Measurements from ENCODE around the gene AACS.

Gene AACS

DNA sequence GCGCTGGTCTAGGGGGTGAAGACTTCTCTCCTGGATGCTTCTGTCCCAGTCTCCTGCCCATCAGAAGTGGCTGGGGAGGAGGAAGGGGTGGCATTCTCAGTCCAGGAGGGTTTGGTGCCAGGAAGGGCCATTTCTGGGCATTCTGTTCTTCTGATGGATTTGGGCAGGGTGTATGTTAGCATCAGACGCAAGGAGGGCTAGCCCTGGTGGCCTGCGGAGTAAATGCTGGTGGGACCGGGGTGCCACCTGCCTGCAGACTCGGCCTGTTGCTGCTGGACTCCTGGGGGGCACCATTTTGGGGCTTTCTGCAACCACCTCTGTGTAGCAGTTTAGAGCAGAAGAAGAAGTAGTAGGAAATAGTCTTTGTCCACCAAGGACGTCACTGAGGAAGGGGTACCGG lies 31.7 kb downstream of the AACS start:
- no peaks in the 10 kb centered on the region for H3F3A ChIP-seq (ENCODE audit: insufficient read depth, low read length)
- no peak for DNase-seq
- H3K4me1 ChIP-seq (ENCODE audit: low read length): no peaks in the 10 kb centered on the region
- H3K27ac ChIP-seq (ENCODE audit: low read length): no peak overlapping the region
- no peaks in the 10 kb centered on the region for H3K9me2 ChIP-seq (replicated peaks; ENCODE audit: insufficient read depth, low read length)
- no peaks in the 10 kb centered on the region for H4K20me1 ChIP-seq (ENCODE audit: insufficient read depth, low read length)
- H3K4me2 ChIP-seq (ENCODE audit: low read depth, low read length): no peak overlapping the region
- H3K9ac ChIP-seq (ENCODE audit: low read length): no peak overlapping the region
- no peaks in the 10 kb centered on the region for H3K27me3 ChIP-seq (replicated peaks; ENCODE audit: insufficient read depth, low read length)
- H2AFZ ChIP-seq (ENCODE audit: low read length): no peak overlapping the region
- H3K79me2 ChIP-seq (ENCODE audit: low read length): no peaks in the 10 kb centered on the region
- no peak for TF ChIP-seq EZH2 (optimal IDR thresholded peaks at IDR 0.05; ENCODE audit: low read depth, low read length)
- no peak for TF ChIP-seq EZH2phosphoT487 (IDR thresholded peaks at IDR 0.05; ENCODE audit: low read length)
- TF ChIP-seq, protein P1, sequence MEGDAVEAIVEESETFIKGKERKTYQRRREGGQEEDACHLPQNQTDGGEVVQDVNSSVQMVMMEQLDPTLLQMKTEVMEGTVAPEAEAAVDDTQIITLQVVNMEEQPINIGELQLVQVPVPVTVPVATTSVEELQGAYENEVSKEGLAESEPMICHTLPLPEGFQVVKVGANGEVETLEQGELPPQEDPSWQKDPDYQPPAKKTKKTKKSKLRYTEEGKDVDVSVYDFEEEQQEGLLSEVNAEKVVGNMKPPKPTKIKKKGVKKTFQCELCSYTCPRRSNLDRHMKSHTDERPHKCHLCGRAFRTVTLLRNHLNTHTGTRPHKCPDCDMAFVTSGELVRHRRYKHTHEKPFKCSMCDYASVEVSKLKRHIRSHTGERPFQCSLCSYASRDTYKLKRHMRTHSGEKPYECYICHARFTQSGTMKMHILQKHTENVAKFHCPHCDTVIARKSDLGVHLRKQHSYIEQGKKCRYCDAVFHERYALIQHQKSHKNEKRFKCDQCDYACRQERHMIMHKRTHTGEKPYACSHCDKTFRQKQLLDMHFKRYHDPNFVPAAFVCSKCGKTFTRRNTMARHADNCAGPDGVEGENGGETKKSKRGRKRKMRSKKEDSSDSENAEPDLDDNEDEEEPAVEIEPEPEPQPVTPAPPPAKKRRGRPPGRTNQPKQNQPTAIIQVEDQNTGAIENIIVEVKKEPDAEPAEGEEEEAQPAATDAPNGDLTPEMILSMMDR (IDR thresholded peaks at IDR 0.05; ENCODE audit: low read length): no peak
- H3K36me3 ChIP-seq (replicated peaks; ENCODE audit: insufficient read depth, low read length): no peaks in the 10 kb centered on the region
- H3K9me3 ChIP-seq (replicated peaks; ENCODE audit: insufficient read depth, low read length): no peaks in the 10 kb centered on the region
- H3K4me3 ChIP-seq (ENCODE audit: low read length): no peak overlapping the region

DNA sequence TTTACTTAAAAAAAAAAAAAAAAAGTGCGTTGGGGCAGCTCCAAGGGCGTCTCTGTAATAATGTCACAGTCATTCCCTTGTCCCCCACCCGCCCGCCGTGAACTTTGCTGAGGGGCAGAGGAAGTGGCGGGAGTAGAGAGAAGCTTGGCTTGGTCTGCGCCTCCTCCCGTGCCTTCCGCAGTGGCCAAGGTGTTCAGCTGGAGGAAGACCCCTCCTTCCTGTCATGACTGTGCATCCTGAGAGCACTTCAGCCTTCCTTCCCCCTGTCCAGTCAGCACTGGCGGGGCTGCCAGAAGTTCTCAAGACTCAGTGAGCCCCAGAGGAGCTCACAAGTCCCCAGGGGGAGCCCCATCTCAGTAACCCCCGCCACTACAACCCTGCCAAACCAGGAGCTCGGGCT lies 32.2 kb downstream of the AACS start:
- no peaks in the 10 kb centered on the region for H3F3A ChIP-seq (ENCODE audit: insufficient read depth, low read length)
- no peak overlapping the region for H3K4me3 ChIP-seq (ENCODE audit: low read length)
- no peak overlapping the region for H3K4me2 ChIP-seq (ENCODE audit: low read depth, low read length)
- no peaks in the 10 kb centered on the region for H4K20me1 ChIP-seq (ENCODE audit: insufficient read depth, low read length)
- H3K9ac ChIP-seq (ENCODE audit: low read length): no peak overlapping the region
- no peaks in the 10 kb centered on the region for H3K9me3 ChIP-seq (replicated peaks; ENCODE audit: insufficient read depth, low read length)
- no peak overlapping the region for H3K27ac ChIP-seq (ENCODE audit: low read length)
- DNase-seq: no peak
- no peaks in the 10 kb centered on the region for H3K36me3 ChIP-seq (replicated peaks; ENCODE audit: insufficient read depth, low read length)
- TF ChIP-seq, protein P1 (IDR thresholded peaks at IDR 0.05; ENCODE audit: low read length): no peak
- TF ChIP-seq EZH2phosphoT487 (IDR thresholded peaks at IDR 0.05; ENCODE audit: low read length): no peak
- no peak for TF ChIP-seq EZH2 (optimal IDR thresholded peaks at IDR 0.05; ENCODE audit: low read depth, low read length)
- H2AFZ ChIP-seq (ENCODE audit: low read length): no peak overlapping the region
- no peaks in the 10 kb centered on the region for H3K9me2 ChIP-seq (replicated peaks; ENCODE audit: insufficient read depth, low read length)
- no peaks in the 10 kb centered on the region for H3K27me3 ChIP-seq (replicated peaks; ENCODE audit: insufficient read depth, low read length)
- H3K79me2 ChIP-seq (ENCODE audit: low read length): no peaks in the 10 kb centered on the region
- H3K4me1 ChIP-seq (ENCODE audit: low read length): no peaks in the 10 kb centered on the region

DNA sequence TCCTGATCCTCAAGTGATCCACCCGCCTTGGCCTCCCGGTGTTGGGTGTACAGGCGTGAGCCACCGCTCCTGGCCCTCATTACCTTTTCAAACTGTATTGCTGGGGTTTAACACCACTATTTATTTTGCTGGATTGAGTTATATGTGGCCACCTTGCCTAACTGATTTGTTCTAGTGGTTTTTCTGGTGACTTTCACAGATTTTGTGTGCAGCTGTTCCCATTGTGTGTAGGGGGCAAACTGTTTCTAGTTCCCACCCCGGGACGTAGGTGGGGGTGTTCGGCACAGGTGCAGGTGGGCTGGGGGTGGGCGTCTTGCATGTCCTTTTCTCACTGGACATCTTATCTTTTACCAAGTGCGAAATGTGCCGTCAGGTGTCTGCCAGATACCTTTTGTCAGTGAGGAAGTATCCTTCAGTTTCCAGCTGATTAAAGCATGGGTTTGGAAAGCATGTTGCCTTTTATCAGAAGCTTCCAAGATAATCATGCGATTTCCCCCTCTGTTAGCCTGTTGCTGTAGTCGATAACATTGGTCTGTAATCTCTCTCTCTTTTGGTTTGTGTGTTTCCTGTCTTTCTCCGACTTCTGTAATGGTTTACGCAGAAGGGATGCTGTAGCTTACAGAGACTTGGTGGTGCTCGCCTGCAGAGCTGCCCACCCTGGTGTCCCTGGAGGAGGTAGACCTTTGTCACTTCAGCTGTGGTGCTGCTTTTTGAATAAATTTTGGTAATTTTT lies 33.6 kb downstream of the AACS start:
- H3K9ac ChIP-seq (ENCODE audit: low read length): no peak overlapping the region
- H3K9me3 ChIP-seq (replicated peaks; ENCODE audit: insufficient read depth, low read length): no peaks in the 10 kb centered on the region
- no peak overlapping the region for H3K4me3 ChIP-seq (ENCODE audit: low read length)
- TF ChIP-seq EZH2phosphoT487 (IDR thresholded peaks at IDR 0.05; ENCODE audit: low read length): no peak
- DNase-seq: no peak
- H3K9me2 ChIP-seq (replicated peaks; ENCODE audit: insufficient read depth, low read length): no peaks in the 10 kb centered on the region
- no peaks in the 10 kb centered on the region for H3K79me2 ChIP-seq (ENCODE audit: low read length)
- H3K4me1 ChIP-seq (ENCODE audit: low read length): no peaks in the 10 kb centered on the region
- no peaks in the 10 kb centered on the region for H3K27me3 ChIP-seq (replicated peaks; ENCODE audit: insufficient read depth, low read length)
- no peak overlapping the region for H3K27ac ChIP-seq (ENCODE audit: low read length)
- no peak overlapping the region for H3K4me2 ChIP-seq (ENCODE audit: low read depth, low read length)
- no peaks in the 10 kb centered on the region for H4K20me1 ChIP-seq (ENCODE audit: insufficient read depth, low read length)
- no peaks in the 10 kb centered on the region for H3F3A ChIP-seq (ENCODE audit: insufficient read depth, low read length)
- H3K36me3 ChIP-seq (replicated peaks; ENCODE audit: insufficient read depth, low read length): no peaks in the 10 kb centered on the region
- H2AFZ ChIP-seq (ENCODE audit: low read length): no peak overlapping the region

DNA sequence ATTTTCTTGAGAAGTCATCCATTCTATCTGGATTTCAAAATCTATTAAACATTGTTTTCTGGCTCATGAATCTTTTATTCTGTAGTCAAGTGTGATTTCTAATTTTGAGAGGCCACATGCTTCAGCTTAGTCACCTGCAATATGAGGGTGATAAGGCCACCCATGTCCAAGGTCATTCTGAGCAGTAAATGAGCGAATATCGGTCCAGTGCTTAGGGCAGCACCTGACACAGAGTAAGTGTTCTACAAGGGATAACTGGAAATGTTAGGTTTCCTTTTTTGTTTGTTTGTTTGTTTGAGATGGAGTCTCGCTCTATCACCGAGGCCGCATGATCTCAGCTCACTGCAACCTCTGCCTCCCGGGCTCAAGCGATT lies 34.2 kb downstream of the AACS start:
- H3K4me1 ChIP-seq (ENCODE audit: low read length): no peaks in the 10 kb centered on the region
- TF ChIP-seq EZH2 (optimal IDR thresholded peaks at IDR 0.05; ENCODE audit: low read depth, low read length): no peak
- TF ChIP-seq EZH2phosphoT487 (IDR thresholded peaks at IDR 0.05; ENCODE audit: low read length): no peak
- TF ChIP-seq, protein P1 (IDR thresholded peaks at IDR 0.05; ENCODE audit: low read length): no peak
- no peaks in the 10 kb centered on the region for H3K9me2 ChIP-seq (replicated peaks; ENCODE audit: insufficient read depth, low read length)

More for the DNA sequence above, 34.2 kb downstream of the AACS start:
- H3K27me3 ChIP-seq (replicated peaks; ENCODE audit: insufficient read depth, low read length): no peaks in the 10 kb centered on the region
- no peaks in the 10 kb centered on the region for H3K9me3 ChIP-seq (replicated peaks; ENCODE audit: insufficient read depth, low read length)
- no peak overlapping the region for H3K27ac ChIP-seq (ENCODE audit: low read length)
- H2AFZ ChIP-seq (ENCODE audit: low read length): no peak overlapping the region
- H3K36me3 ChIP-seq (replicated peaks; ENCODE audit: insufficient read depth, low read length): no peaks in the 10 kb centered on the region
- no peaks in the 10 kb centered on the region for H4K20me1 ChIP-seq (ENCODE audit: insufficient read depth, low read length)
- no peak overlapping the region for H3K9ac ChIP-seq (ENCODE audit: low read length)
- no peaks in the 10 kb centered on the region for H3F3A ChIP-seq (ENCODE audit: insufficient read depth, low read length)
- H3K4me2 ChIP-seq (ENCODE audit: low read depth, low read length): no peak overlapping the region
- H3K4me3 ChIP-seq (ENCODE audit: low read length): no peak overlapping the region
- DNase-seq: no peak
- no peaks in the 10 kb centered on the region for H3K79me2 ChIP-seq (ENCODE audit: low read length)

Data from MM.1S (cell line).